SK-MEL-5 (cell line): ENCODE data around the gene TMEM72. TPM values are rescaled to one million over a fixed set of nuclear protein-coding genes. Genes with fewer than 3 reads are reported as not detected.

Experiments used
- DNase-seq: peaks from one replicate; pipeline ENCODE4 v3.0.0-alpha.2; 2016; ENCODE audit warnings: low read depth, low spot score
- in situ Hi-C: cut with HindIII; loops from 2 replicates; pipeline ENCODE4 v1.10.0; 2016; ENCODE audit warnings: low sequenced_read_pairs, high pct_unique_total_duplicates, low pct_unique_long_range_greater_than_20kb
- total RNA-seq: library from RNA; depleted of rRNA; stranded (reverse); fragments of >200 nt; shearing (Covaris generic); gene quantifications from 2 replicates; pipeline ENCODE4 v1.2.3, GENCODE V29; 2014

Gene TMEM72
- total RNA-seq, 1 experiment from 2014 or later = not detected

- peak; percentile 2 for DNase-seq
- in situ Hi-C loops = no loop called here
Observed at GRCh38 chr10:44883593-44884331, 27.4 kb upstream of the TMEM72 start.

- no peak for DNase-seq
- in situ Hi-C loops = no loop called here
Observed at GRCh38 chr10:44885710-44886109, 25.4 kb upstream of the TMEM72 start.

- in situ Hi-C loops = no loop called here
- DNase-seq = no peak
Observed at GRCh38 chr10:44886966-44887365, 24.2 kb upstream of the TMEM72 start.

GRCh38 chr10:44888886-44889285 is 22.3 kb upstream of the TMEM72 start:
- DNase-seq = no peak
- in situ Hi-C loops = no loop called here

- no peak for DNase-seq
- in situ Hi-C loops = no loop called here
Observed at GRCh38 chr10:44889834-44890233, 21.3 kb upstream of the TMEM72 start.

- in situ Hi-C loops = no loop called here
- no peak for DNase-seq
Observed at GRCh38 chr10:44890696-44891563, 20.2 kb upstream of the TMEM72 start.

GRCh38 chr10:44891721-44892120 is 19.4 kb upstream of the TMEM72 start:
- in situ Hi-C loops = no loop called here
- DNase-seq = no peak

- in situ Hi-C loops = no loop called here
- DNase-seq = no peak
Observed at GRCh38 chr10:44893604-44894468, 17.3 kb upstream of the TMEM72 start.

GRCh38 chr10:44894691-44895090 is 16.4 kb upstream of the TMEM72 start:
- in situ Hi-C loops = no loop called here
- DNase-seq = no peak

GRCh38 chr10:44895280-44895679 is 15.9 kb upstream of the TMEM72 start:
- DNase-seq = no peak
- in situ Hi-C loops = no loop called here

GRCh38 chr10:44897049-44897448 is 14.1 kb upstream of the TMEM72 start:
- in situ Hi-C loops = no loop called here
- no peak for DNase-seq

- in situ Hi-C loops = no loop called here
- no peak for DNase-seq
Observed at GRCh38 chr10:44898665-44899064, 12.5 kb upstream of the TMEM72 start.

GRCh38 chr10:44899450-44900080 is 11.6 kb upstream of the TMEM72 start:
- no peak for DNase-seq
- in situ Hi-C loops = no loop called here

- peak; percentile 49 for DNase-seq
- in situ Hi-C loops = no loop called here
Observed at GRCh38 chr10:44902941-44903545, 8.1 kb upstream of the TMEM72 start.

GRCh38 chr10:44906486-44906885 is 4.7 kb upstream of the TMEM72 start:
- no peak for DNase-seq

GRCh38 chr10:44907556-44907955 is 3.6 kb upstream of the TMEM72 start:
- in situ Hi-C loops = no loop called here
- DNase-seq = no peak

More at GRCh38 chr10:44906486-44906885, 4.7 kb upstream of the TMEM72 start:
- in situ Hi-C loops = no loop called here

GRCh38 chr10:44908066-44908749 is 2.9 kb upstream of the TMEM72 start:
- in situ Hi-C loops = no loop called here
- no peak for DNase-seq
